ENCODE results near the gene ATR.

DNA sequence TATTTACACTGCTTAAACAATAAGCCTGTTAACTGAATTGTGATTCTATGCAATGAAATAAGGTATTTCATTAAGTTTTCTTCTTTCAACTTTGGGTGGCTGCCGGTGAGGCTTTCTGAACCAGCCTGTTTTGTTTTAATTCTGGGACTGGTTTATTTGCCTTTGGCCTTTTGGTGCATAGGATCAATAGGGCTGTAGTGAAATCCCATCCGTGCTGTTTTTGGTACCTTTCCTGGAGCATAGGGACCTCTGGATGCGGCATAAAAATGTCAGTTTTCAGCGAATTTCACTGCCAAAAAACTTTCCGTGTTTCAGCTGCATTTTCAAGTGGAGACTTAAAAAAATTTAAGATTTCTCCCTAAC lies 18.2 kb upstream of the ATR start:
- TF ChIP-seq EZH2 (IDR thresholded peaks at IDR 0.05) = no peak
- TF ChIP-seq POLR2AphosphoS5 (IDR thresholded peaks at IDR 0.05; ENCODE audit: borderline replicate concordance, low read depth, low read length) = no peak
- TF ChIP-seq FOXP2 (optimal IDR thresholded peaks at IDR 0.05; ENCODE audit: control extremely low read depth, extremely low read length, insufficient read depth) = no peak

Data from SK-N-MC (cell line).